ENCODE measurements around the gene PRSS56. TPM values are rescaled to one million over a fixed set of nuclear protein-coding genes. Genes with fewer than 3 reads are reported as not detected.

Gene PRSS56
- total and polyA plus RNA-seq, 2 of the 13 experiments (the other 11 are each of a cell fraction or from before 2014, with no cell fraction given) = not detected

DNA sequence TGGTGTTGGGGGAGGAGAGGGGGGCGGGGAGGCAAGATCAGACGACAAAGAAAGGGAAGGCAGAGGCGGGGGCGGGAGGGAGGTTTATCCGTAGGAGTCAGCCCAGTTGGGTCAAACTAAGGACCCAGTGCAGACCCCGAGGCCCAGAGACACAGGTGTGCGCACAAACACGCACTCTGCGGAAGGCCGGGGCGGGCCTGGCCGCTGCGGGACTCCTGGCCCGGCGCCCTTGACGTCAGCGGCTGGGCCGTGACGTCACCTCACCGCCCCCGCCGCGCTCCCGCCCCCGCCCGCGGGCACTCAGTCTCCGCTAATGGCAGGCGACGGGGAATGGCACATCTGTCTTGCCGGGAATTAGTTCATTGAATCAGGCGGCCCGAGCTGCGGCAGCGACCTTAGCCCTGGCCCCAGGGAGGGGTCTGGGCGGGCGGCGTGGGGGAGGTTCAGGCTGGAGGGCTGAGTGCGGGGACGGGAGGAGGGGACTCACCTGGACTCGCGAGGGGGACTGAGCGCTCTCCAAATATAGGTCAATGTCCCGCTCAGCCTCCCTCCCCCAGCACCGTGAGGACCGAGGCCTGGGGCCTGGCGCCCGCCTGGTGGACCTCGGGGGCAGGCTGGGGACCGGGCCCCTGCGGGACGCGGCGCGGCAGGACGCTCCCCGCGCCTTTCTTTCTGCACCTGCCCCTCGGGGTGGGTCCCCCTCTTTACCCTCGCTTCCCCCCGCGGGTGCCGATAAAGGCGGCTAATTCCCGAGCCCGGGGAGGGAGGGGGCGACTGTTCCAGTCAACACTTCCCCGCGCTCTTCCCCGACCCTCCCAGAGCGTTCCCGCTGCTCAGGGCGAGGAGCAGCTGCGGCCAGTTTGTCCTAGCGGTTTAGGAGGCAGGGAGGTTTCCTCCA is 17.0 kb upstream of the PRSS56 start (continued):
- TF ChIP-seq, protein P1, sequence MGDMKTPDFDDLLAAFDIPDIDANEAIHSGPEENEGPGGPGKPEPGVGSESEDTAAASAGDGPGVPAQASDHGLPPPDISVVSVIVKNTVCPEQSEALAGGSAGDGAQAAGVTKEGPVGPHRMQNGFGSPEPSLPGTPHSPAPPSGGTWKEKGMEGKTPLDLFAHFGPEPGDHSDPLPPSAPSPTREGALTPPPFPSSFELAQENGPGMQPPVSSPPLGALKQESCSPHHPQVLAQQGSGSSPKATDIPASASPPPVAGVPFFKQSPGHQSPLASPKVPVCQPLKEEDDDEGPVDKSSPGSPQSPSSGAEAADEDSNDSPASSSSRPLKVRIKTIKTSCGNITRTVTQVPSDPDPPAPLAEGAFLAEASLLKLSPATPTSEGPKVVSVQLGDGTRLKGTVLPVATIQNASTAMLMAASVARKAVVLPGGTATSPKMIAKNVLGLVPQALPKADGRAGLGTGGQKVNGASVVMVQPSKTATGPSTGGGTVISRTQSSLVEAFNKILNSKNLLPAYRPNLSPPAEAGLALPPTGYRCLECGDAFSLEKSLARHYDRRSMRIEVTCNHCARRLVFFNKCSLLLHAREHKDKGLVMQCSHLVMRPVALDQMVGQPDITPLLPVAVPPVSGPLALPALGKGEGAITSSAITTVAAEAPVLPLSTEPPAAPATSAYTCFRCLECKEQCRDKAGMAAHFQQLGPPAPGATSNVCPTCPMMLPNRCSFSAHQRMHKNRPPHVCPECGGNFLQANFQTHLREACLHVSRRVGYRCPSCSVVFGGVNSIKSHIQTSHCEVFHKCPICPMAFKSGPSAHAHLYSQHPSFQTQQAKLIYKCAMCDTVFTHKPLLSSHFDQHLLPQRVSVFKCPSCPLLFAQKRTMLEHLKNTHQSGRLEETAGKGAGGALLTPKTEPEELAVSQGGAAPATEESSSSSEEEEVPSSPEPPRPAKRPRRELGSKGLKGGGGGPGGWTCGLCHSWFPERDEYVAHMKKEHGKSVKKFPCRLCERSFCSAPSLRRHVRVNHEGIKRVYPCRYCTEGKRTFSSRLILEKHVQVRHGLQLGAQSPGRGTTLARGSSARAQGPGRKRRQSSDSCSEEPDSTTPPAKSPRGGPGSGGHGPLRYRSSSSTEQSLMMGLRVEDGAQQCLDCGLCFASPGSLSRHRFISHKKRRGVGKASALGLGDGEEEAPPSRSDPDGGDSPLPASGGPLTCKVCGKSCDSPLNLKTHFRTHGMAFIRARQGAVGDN (CRISPR knock-in tag; IDR thresholded peaks at IDR 0.05) = peak; percentile 43; the same call in 1 of the 2 replicates
- no peak for TF ChIP-seq ZSCAN29 (CRISPR knock-in tag; conservative IDR thresholded peaks at IDR 0.05)
- 0 out of 2 replicates have a peak, but pooled peaks have one; percentile 36 for TF ChIP-seq ZMAT3 (CRISPR knock-in tag; conservative IDR thresholded peaks at IDR 0.05)
- TF ChIP-seq ZNF430 (CRISPR knock-in tag; IDR thresholded peaks at IDR 0.05) = no peak
- peak; percentile 39; the same call in 1 of the 2 replicates for TF ChIP-seq FOXC1 (CRISPR knock-in tag; IDR thresholded peaks at IDR 0.05; ENCODE audit: borderline replicate concordance)

DNA sequence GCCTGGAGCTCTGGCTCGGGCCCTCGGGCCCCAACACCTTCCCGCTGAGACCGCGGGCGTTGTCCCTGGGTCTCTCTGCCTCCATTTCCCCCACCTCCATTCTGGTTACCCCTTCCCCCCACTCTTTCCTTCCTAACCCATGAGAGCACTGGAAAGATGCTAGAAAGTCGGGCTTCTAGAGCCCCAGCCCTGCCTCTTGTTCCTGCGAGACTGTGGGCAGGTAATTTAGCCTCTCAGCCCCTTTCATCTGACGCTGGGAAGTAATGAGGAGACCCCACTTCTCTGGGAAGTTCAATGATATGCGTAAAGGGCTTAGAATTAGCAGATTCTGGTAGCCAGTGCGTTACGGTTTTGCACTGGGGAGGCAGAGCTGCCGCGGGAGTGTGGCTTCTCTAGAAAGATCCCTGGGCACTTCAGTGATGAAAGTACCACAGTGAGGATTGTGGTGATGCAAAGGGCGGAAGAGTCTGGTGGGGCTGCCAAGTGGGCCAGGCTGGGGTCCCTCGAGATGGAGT is 16.3 kb upstream of the PRSS56 start:
- in situ Hi-C loops (cut with HindIII; ENCODE audit: extremely low pct_ligation_motif_present, low pct_unique_long_range_greater_than_20kb) = no loop called here
- no peaks in the 10 kb centered on the region for H3K9me3 ChIP-seq (ENCODE audit: low read length)
- ATAC-seq (no peak), DNase-seq (ENCODE audit: low spot score) (no peak), FAIRE-seq (no peak)
- CTCF ChIA-PET (ENCODE audit: low intra/inter-chr PET ratio, low total read pairs) = no interaction called here
- POLR2A ChIA-PET = no interaction called here
- no peaks in the 10 kb centered on the region for H4K20me1 ChIP-seq (ENCODE audit: insufficient read depth, low read length)
- intact Hi-C loops (cut with micrococcal nuclease; ENCODE audit: unreplicated experiment) = no loop called here
- no peak overlapping the region for H3K27ac ChIP-seq (ENCODE audit: extremely low read length, insufficient read depth, low read length)
- H3K36me3 ChIP-seq (replicated peaks in 1 of 2; ENCODE audit: control insufficient read depth in 1 of 2, insufficient read depth in 2 of 2, low read length in 2 of 2) = no peaks in the 10 kb centered on the region
- peaks cover 18 to 94% of the 10 kb centered on the region in 2 experiments for H3K27me3 ChIP-seq (ENCODE audit: control insufficient read depth in 1 of 2, insufficient read depth in 2 of 2, low read length in 2 of 2)
- H3K79me2 ChIP-seq (ENCODE audit: insufficient read depth, low read length) = no peaks in the 10 kb centered on the region
- BruUV-seq (replicated peaks) = no TSS peak
- TF ChIP-seq, protein P2, sequence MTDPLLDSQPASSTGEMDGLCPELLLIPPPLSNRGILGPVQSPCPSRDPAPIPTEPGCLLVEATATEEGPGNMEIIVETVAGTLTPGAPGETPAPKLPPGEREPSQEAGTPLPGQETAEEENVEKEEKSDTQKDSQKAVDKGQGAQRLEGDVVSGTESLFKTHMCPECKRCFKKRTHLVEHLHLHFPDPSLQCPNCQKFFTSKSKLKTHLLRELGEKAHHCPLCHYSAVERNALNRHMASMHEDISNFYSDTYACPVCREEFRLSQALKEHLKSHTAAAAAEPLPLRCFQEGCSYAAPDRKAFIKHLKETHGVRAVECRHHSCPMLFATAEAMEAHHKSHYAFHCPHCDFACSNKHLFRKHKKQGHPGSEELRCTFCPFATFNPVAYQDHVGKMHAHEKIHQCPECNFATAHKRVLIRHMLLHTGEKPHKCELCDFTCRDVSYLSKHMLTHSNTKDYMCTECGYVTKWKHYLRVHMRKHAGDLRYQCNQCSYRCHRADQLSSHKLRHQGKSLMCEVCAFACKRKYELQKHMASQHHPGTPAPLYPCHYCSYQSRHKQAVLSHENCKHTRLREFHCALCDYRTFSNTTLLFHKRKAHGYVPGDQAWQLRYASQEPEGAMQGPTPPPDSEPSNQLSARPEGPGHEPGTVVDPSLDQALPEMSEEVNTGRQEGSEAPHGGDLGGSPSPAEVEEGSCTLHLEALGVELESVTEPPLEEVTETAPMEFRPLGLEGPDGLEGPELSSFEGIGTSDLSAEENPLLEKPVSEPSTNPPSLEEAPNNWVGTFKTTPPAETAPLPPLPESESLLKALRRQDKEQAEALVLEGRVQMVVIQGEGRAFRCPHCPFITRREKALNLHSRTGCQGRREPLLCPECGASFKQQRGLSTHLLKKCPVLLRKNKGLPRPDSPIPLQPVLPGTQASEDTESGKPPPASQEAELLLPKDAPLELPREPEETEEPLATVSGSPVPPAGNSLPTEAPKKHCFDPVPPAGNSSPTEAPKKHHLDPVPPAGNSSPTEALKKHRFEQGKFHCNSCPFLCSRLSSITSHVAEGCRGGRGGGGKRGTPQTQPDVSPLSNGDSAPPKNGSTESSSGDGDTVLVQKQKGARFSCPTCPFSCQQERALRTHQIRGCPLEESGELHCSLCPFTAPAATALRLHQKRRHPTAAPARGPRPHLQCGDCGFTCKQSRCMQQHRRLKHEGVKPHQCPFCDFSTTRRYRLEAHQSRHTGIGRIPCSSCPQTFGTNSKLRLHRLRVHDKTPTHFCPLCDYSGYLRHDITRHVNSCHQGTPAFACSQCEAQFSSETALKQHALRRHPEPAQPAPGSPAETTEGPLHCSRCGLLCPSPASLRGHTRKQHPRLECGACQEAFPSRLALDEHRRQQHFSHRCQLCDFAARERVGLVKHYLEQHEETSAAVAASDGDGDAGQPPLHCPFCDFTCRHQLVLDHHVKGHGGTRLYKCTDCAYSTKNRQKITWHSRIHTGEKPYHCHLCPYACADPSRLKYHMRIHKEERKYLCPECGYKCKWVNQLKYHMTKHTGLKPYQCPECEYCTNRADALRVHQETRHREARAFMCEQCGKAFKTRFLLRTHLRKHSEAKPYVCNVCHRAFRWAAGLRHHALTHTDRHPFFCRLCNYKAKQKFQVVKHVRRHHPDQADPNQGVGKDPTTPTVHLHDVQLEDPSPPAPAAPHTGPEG (CRISPR knock-in tag; IDR thresholded peaks at IDR 0.05) = no peak
- peak; percentile 99 for TF ChIP-seq EZH2 (conservative IDR thresholded peaks at IDR 0.05; ENCODE audit: low read depth, low read length)
- H3K4me2 ChIP-seq (ENCODE audit: low read depth, low read length) = peak overlapping the region; percentile 72
- H3K4me1 ChIP-seq (ENCODE audit: insufficient read depth, low read length) = peaks cover 11% of the 10 kb centered on the region
- H3K4me3 ChIP-seq (replicated peaks in 1 of 3; ENCODE audit: insufficient read depth in 1 of 3, low read depth in 2 of 3, low read length in 3 of 3) = peak overlapping the region in 2 of 3 experiments; percentile 52 to 67; a peak in 3 of 6 replicates
- H3K9ac ChIP-seq (ENCODE audit: insufficient read depth, low read depth, low read length) = no peak overlapping the region
- 31% methylated on average over 16 of the region's 16 CpGs for WGBS (ENCODE audit: low lambda C conversion rate)
- no peak overlapping the region for H2AFZ ChIP-seq (ENCODE audit: low read length)

All from HepG2 (cell line).